SK-N-MC (cell line): ENCODE data around the gene PREX1.

Experiments
- DNase-seq: peaks from one replicate; pipeline ENCODE4 v3.0.0-alpha.2; 2011; ENCODE audit warnings: low read depth, low spot score
- H3K27ac ChIP-seq: fragments of 200-600 bp; sonication (generic); 2 replicates; pipeline ENCODE4 v1.5.1; 2016; ENCODE audit warnings: mixed run types
- H3K36me3 ChIP-seq: fragments of 200-600 bp; sonication (generic); 2 replicates; pipeline ENCODE4 v1.6.1; 2017; ENCODE audit warnings: antibody characterized with exemption, low read length, mixed read lengths; ENCODE audit not compliant: insufficient read depth
- H3K4me3 ChIP-seq: fragments of 200-600 bp; sonication (generic); 2 replicates; pipeline ENCODE4 v1.5.1; 2016
- H3K9ac ChIP-seq: fragments of 200-600 bp; sonication (generic); 2 replicates; pipeline ENCODE4 v1.8.0; 2017; ENCODE audit warnings: mixed run types, mixed read lengths; ENCODE audit not compliant: insufficient read length
- H3K9me3 ChIP-seq: fragments of 200-600 bp; sonication (generic); 2 replicates; pipeline ENCODE4 v1.6.1; 2017; ENCODE audit warnings: low read depth, mild to moderate bottlenecking, antibody characterized with exemption, low read length, moderate library complexity, mixed read lengths
- EZH2 ChIP-seq: fragments of 200-600 bp; sonication (generic); IDR thresholded peaks from one replicate; pipeline ENCODE4 v1.6.1; 2017; ENCODE audit warnings: antibody characterized with exemption
- FOXP2 ChIP-seq: optimal IDR thresholded peaks from 2 replicates; pipeline ENCODE3; 2011; ENCODE audit warnings: mild to moderate bottlenecking, moderate library complexity; ENCODE audit not compliant: insufficient read depth; ENCODE audit errors: extremely low read length, control extremely low read depth
- POLR2AphosphoS5 ChIP-seq: IDR thresholded peaks from 2 replicates; pipeline ENCODE4 v1.6.1; 2012; ENCODE audit warnings: mild to moderate bottlenecking, low read depth, low read length, borderline replicate concordance

Gene PREX1

GRCh38 chr20:48754292-48754691, 73.5 kb downstream of the PREX1 start:
- TF ChIP-seq FOXP2 (no peak), POLR2AphosphoS5 (no peak), EZH2 (no peak)

GRCh38 chr20:48752963-48753362, 74.8 kb downstream of the PREX1 start:
- Histone ChIP-seq H3K27ac (no peak overlapping the region), H3K9me3 (no peaks in the 10 kb centered on the region), H3K36me3 (peaks cover 25% of the 10 kb centered on the region), H3K9ac (no peak overlapping the region), H3K4me3 (no peak overlapping the region)
- TF ChIP-seq POLR2AphosphoS5 (no peak), EZH2 (no peak), FOXP2 (no peak)
- no peak for DNase-seq

More at GRCh38 chr20:48754292-48754691, 73.5 kb downstream of the PREX1 start:
- no peak for DNase-seq
- Histone ChIP-seq H3K9ac (no peak overlapping the region), H3K4me3 (no peak overlapping the region), H3K9me3 (no peaks in the 10 kb centered on the region), H3K36me3 (peaks cover 27% of the 10 kb centered on the region), H3K27ac (no peak overlapping the region)

- no peak overlapping the region for H3K4me3 ChIP-seq
- peak overlapping the region; percentile 31; the same call in 1 of the 2 replicates for H3K27ac ChIP-seq
- H3K36me3 ChIP-seq, result peaks cover 19% of the 10 kb centered on the region
- no peak overlapping the region for H3K9ac ChIP-seq
- no peak for DNase-seq
- no peaks in the 10 kb centered on the region for H3K9me3 ChIP-seq
- TF ChIP-seq EZH2 (no peak), POLR2AphosphoS5 (no peak), FOXP2 (no peak)
Observed at GRCh38 chr20:48751871-48752270, 75.9 kb downstream of the PREX1 start.

GRCh38 chr20:48750941-48751635, 76.7 kb downstream of the PREX1 start:
- no peaks in the 10 kb centered on the region for H3K9me3 ChIP-seq
- DNase-seq, result no peak
- peaks cover 14% of the 10 kb centered on the region for H3K36me3 ChIP-seq
- no peak overlapping the region for H3K9ac ChIP-seq
- TF ChIP-seq EZH2 (no peak), FOXP2 (no peak), POLR2AphosphoS5 (no peak)
- no peak overlapping the region for H3K4me3 ChIP-seq
- H3K27ac ChIP-seq, result peak overlapping the region; percentile 31; the same call in 1 of the 2 replicates

GRCh38 chr20:48750376-48750775, 77.4 kb downstream of the PREX1 start:
- H3K36me3 ChIP-seq, result peaks cover 11% of the 10 kb centered on the region
- no peaks in the 10 kb centered on the region for H3K9me3 ChIP-seq
- no peak for TF ChIP-seq POLR2AphosphoS5
- no peak for TF ChIP-seq EZH2
- TF ChIP-seq FOXP2, result no peak
- DNase-seq, result no peak
- no peak overlapping the region for H3K4me3 ChIP-seq
- no peak overlapping the region for H3K9ac ChIP-seq
- no peak overlapping the region for H3K27ac ChIP-seq

GRCh38 chr20:48749437-48749836, 78.4 kb downstream of the PREX1 start:
- DNase-seq, result no peak
- TF ChIP-seq FOXP2 (no peak), EZH2 (no peak)
- peaks cover 12% of the 10 kb centered on the region for H3K36me3 ChIP-seq
- no peaks in the 10 kb centered on the region for H3K9me3 ChIP-seq
- H3K4me3 ChIP-seq, result no peak overlapping the region
- no peak overlapping the region for H3K9ac ChIP-seq
- H3K27ac ChIP-seq, result no peak overlapping the region

- no peak for DNase-seq
- H3K9me3 ChIP-seq, result no peaks in the 10 kb centered on the region
- H3K9ac ChIP-seq, result no peak overlapping the region
- peak overlapping the region; percentile 2; the same call in 1 of the 2 replicates for H3K27ac ChIP-seq
- peaks cover 21% of the 10 kb centered on the region for H3K36me3 ChIP-seq
- TF ChIP-seq FOXP2 (no peak), POLR2AphosphoS5 (no peak), EZH2 (no peak)
- no peak overlapping the region for H3K4me3 ChIP-seq
Observed at GRCh38 chr20:48748556-48748955, 79.2 kb downstream of the PREX1 start.

GRCh38 chr20:48747840-48748414, 79.9 kb downstream of the PREX1 start:
- Histone ChIP-seq H3K9me3 (no peaks in the 10 kb centered on the region), H3K4me3 (no peak overlapping the region), H3K9ac (no peak overlapping the region), H3K36me3 (peaks cover 28% of the 10 kb centered on the region), H3K27ac (peak overlapping the region; percentile 2; the same call in 1 of the 2 replicates)
- no peak for TF ChIP-seq POLR2AphosphoS5
- TF ChIP-seq FOXP2, result no peak
- no peak for TF ChIP-seq EZH2
- no peak for DNase-seq

GRCh38 chr20:48745330-48745729, 82.5 kb downstream of the PREX1 start:
- TF ChIP-seq FOXP2 (no peak), POLR2AphosphoS5 (no peak), EZH2 (no peak)
- Histone ChIP-seq H3K27ac (peak overlapping the region; percentile 36; the same call in 1 of the 2 replicates), H3K9ac (no peak overlapping the region), H3K4me3 (no peak overlapping the region), H3K9me3 (no peaks in the 10 kb centered on the region), H3K36me3 (peaks cover 45% of the 10 kb centered on the region)
- no peak for DNase-seq
